ENCODE results near the gene MSRB2.

- TF ChIP-seq CTCF (IDR thresholded peaks at IDR 0.05) (no peak), POLR2A (IDR thresholded peaks at IDR 0.05) (no peak)
These were observed 44.3 kb downstream of the MSRB2 start for GRCh38 chr10:23139677-23140076.
